HG03108 (cell line): ENCODE results near the gene MVB12B.

ENCODE experiments used
- ATAC-seq: cut with Tn5 transposase; IDR thresholded peaks from one replicate; pipeline ENCODE4 v1.9.1; 2021; ENCODE audit warnings: moderate library complexity; ENCODE audit not compliant: unreplicated experiment

The MVB12B gene

GRCh38 chr9:126486276-126486675, 159.6 kb downstream of the MVB12B start:
- no peak for ATAC-seq

- no peak for ATAC-seq
These were observed 161.2 kb downstream of the MVB12B start for GRCh38 chr9:126487856-126488255.

- ATAC-seq, result no peak
These were observed 161.7 kb downstream of the MVB12B start for GRCh38 chr9:126488310-126488709.

GRCh38 chr9:126488881-126489404, 162.3 kb downstream of the MVB12B start:
- no peak for ATAC-seq

- ATAC-seq, result no peak
These were observed 163.1 kb downstream of the MVB12B start for GRCh38 chr9:126489581-126490213.

- no peak for ATAC-seq
These were observed 163.6 kb downstream of the MVB12B start for GRCh38 chr9:126490214-126490631.

GRCh38 chr9:126490871-126491567, 164.4 kb downstream of the MVB12B start:
- ATAC-seq, result no peak

GRCh38 chr9:126491568-126491879, 164.9 kb downstream of the MVB12B start:
- ATAC-seq, result no peak

GRCh38 chr9:126491949-126492348, 165.3 kb downstream of the MVB12B start:
- ATAC-seq, result no peak

GRCh38 chr9:126494264-126494663, 167.6 kb downstream of the MVB12B start:
- ATAC-seq, result no peak

GRCh38 chr9:126494746-126495145, 168.1 kb downstream of the MVB12B start:
- ATAC-seq, result no peak

- no peak for ATAC-seq
These were observed 169.0 kb downstream of the MVB12B start for GRCh38 chr9:126495411-126496180.

GRCh38 chr9:126496181-126496576, 169.6 kb downstream of the MVB12B start:
- ATAC-seq, result no peak

GRCh38 chr9:126496781-126497659, 170.4 kb downstream of the MVB12B start:
- ATAC-seq, result no peak

- no peak for ATAC-seq
These were observed 171.1 kb downstream of the MVB12B start for GRCh38 chr9:126497660-126498275.

GRCh38 chr9:126498331-126498730, 171.7 kb downstream of the MVB12B start:
- ATAC-seq, result no peak

- ATAC-seq, result no peak
These were observed 172.6 kb downstream of the MVB12B start for GRCh38 chr9:126499005-126499910.

- ATAC-seq, result no peak
These were observed 173.4 kb downstream of the MVB12B start for GRCh38 chr9:126499911-126500599.
